GM19328 (cell line): ENCODE data around the gene WDR27.
"Not testable (repeated sequence)": the region's sequence is repeated elsewhere in the genome, so short reads cannot be mapped to it uniquely, and the experiment has no call there.

ENCODE experiments used
- ATAC-seq: cut with Tn5 transposase; IDR thresholded peaks from one replicate; pipeline ENCODE4 v1.9.1; 2021; ENCODE audit warnings: mild to moderate bottlenecking, moderate library complexity; ENCODE audit not compliant: unreplicated experiment

Gene WDR27

DNA sequence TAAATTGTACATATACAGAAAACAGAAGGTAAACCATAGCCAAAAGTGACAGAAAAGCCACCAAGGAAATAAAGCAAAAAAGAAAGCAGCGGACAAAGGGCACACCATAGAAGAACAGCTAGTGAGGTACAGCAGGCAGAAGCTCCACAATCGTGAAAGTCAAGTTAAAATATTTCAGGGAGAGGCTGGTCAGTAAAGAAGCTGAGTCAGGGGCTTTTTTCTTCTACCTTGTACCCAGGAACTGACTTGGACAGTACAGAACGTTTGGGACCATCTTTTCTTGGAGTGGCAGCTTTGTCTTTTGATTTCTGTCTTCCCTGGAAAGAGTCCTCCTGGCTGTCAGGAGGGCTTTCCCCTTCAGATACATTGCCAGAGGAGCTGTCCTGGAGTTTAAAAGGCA is 8.2 kb upstream of the WDR27 start:
- ATAC-seq: no peak

GRCh38 chr6:169709293-169709692 is 7.5 kb upstream of the WDR27 start:
- no peak for ATAC-seq

- ATAC-seq: no peak
These were observed 5.9 kb upstream of the WDR27 start for GRCh38 chr6:169707772-169708171.

- ATAC-seq: peak; percentile 6
These were observed 1.0 kb upstream of the WDR27 start for GRCh38 chr6:169702840-169703246.

DNA sequence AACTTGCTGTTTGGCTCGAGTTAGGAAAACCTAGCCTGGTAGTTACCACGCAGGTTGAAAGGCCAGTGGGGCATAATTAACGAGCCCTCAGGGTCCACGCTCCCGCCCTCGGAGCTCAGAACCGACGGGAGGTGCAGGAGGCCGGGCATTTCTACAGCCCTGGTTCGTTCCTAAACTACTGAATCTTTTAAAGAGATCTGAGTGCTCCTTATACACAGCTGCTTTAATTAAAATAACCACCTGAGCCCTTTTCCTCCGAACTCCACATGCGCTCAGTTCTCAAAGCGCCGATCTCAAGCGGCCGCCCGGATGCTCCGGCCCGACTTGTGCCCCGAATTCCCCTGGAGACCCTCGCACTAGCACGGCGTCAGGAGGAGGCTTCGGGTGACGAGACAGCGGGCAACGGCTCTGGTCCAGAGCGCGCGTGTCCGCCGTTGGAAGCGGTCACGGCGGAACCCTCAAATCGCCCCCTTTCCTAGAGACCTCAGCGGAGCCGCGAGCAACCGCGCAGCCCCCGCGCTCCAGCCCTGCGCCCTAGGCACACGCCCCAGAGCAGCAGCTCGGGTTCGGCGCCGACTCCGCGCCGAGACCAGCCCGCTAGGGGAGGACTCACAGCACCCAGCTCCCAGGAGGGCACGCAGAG is 397 bp downstream of the WDR27 start:
- peak; percentile 12 for ATAC-seq

GRCh38 chr6:169700296-169700695 is 1.5 kb downstream of the WDR27 start:
- no peak for ATAC-seq

GRCh38 chr6:169697115-169697514 is 4.7 kb downstream of the WDR27 start:
- ATAC-seq: not testable (repeated sequence)

GRCh38 chr6:169695131-169695530 is 6.7 kb downstream of the WDR27 start:
- no peak for ATAC-seq

DNA sequence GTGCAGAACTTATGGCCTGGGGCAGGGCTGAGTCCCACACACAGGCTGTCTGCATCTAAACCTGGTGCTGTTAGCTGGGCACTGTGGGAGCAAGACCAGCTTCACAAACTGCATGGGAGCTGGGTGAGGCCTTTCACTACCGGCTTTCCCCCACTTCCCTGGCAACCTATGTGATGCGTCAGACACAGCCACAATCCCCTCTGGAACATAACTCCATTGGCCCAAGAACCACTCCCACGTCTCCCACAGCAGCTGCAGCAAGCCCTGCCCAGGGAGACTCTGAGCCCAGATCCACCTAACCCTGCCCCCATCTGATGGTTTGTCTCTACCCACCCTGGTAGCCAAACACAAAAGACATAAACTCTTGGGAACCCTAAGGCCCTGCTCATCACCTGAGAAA is 9.3 kb downstream of the WDR27 start:
- ATAC-seq: no peak

DNA sequence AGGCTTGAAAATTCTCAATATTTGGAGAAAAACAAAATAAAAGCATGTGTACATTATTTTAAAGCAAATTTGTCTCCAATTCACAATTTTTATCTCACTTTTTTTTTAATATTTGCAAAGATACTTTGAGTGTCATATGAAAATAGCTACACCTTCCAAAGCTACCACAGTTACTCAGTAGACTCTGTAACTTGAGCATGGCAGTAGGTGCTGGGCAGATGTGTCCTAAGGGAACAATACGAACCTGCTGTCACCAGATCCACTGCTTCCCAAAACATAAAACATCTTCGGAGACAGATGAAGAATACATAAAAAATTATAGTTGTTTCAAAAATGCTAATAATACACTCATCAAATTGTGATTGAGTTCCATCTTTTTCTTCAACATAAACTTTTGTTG is 10.6 kb downstream of the WDR27 start:
- ATAC-seq: no peak

GRCh38 chr6:169689287-169689686 is 12.5 kb downstream of the WDR27 start:
- ATAC-seq: no peak

GRCh38 chr6:169685860-169686259 is 16.0 kb downstream of the WDR27 start:
- no peak for ATAC-seq

DNA sequence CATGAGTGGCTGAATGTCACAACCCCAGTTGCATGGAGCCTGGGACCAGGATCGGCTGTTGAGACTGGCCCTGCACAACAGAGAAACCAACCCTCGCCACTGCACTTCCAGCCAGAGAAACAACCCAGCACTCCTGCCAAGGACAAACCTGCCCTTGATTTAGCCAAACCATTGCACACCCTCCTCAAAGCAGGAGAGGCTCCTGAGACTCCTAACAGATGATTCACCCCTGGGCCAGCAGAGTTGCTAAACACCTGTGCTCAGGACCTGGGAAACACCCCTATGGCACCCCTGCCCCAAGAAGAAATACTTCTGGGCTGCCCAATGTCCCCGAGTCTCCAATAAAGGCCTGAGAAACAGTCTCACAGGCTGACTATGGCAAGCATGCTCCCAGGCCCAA is 17.8 kb downstream of the WDR27 start:
- ATAC-seq: no peak

- ATAC-seq: no peak
These were observed 23.5 kb downstream of the WDR27 start for GRCh38 chr6:169678342-169678741.

DNA sequence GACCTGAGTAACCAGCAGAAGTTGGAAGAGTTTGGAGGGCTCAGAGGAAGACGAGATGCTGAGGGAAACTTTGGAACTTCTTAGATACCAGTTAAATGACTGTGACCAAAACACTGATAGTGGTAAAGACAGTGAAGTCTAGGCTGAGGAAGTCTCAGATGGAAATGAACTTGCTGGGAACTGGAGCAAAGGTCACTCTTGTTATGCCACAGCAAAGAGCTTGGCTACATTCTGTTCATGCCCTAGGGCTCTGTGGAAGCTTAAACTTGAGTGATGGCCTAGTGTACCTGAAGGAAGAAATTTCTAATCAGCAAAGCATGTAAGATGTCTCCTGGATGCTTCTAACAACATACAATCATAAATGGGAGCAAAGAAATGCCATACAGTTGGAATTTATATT is 24.7 kb downstream of the WDR27 start:
- ATAC-seq: no peak

DNA sequence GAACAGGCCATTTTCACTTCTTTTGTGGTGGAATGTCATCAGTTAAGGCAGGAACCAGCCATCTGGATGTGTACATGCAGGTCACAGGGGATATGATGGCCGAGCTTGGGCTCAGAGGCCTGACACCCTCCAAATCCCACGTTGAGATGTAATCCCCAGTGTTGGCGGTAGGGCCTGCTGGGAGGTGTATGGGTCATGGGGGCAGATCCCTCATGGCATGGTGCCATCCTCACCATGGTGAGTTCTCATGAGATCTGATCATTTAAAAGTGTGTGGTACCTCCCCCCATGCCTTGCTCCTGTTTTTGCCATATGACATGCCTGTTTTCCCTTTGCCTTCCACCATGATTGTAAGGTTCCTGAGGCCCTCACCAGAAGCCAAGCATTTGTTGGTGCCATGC is 26.8 kb downstream of the WDR27 start:
- no peak for ATAC-seq

GRCh38 chr6:169671563-169671962 is 30.3 kb downstream of the WDR27 start:
- no peak for ATAC-seq

DNA sequence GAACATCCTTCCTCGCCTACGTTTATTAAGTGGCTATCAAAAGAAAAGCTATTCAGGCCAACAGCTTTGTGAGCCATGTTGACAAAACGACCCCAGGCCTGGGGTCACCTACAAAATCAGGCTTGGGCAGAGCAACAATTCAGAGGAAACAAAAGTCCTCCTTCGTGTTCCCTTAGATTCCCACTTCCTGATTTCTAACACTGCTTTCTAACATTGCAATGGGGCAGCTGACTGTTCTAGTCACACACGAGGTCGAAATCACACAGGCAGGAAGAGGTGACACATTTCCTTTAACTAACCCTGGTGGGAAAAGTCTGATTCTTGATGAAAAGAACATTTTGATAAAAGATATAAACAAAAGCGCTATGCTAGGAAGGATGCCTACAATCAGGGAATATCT is 31.9 kb downstream of the WDR27 start:
- no peak for ATAC-seq

DNA sequence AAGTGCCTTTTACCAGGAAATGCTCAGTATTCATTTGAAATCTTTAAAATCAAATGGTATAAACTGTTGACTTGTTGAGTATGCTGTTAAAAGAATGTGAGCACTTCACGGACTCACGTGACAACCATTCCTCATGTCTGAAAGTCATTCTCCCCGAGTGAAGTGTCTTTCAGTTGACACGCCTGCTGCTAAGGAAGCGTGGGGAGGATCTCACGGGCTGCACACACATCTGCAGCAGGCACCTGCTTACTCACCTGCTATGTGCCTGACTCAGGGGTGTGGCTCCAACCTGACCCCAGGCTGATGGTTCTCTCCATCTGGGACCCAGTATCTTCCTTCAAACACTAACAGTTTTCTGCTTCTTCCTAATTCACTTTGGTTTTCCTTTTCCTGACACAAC is 32.7 kb downstream of the WDR27 start:
- ATAC-seq: no peak

DNA sequence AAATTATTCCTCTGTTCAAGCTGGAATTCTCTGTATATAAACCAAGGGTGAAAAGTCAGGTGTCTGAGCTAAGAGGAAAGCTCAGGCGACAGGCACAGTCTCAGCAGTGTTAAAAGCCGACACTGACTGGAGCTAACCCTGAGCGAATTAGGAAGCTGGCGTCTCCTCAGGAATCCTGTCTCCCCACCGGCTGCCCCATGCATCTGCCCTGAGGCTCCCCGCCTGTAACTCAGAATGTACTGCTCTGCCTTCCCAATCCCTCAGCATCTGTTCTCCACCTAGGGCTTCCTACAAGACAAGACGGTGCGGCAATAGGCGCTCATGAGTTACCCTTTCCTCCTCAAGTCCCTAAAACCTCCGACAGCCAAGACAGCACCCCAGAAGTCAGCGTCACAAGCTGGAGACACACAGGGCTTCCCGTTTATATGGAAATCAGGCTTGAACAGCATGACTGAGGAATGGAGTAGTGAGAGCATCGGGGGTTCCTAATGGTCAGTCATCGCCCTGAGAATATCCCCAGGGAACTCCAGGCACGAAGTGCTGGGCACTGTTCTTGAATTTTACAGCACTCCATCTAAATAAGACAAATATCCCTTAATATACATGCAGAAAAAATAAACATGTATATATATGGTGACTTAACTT is 33.5 kb downstream of the WDR27 start:
- ATAC-seq: no peak

GRCh38 chr6:169667716-169668115 is 34.1 kb downstream of the WDR27 start:
- no peak for ATAC-seq

- no peak for ATAC-seq
These were observed 35.4 kb downstream of the WDR27 start for GRCh38 chr6:169666441-169666840.

- no peak for ATAC-seq
These were observed 36.5 kb downstream of the WDR27 start for GRCh38 chr6:169665289-169665688.
